ENCODE data around the gene RTN3.

Gene RTN3

DNA sequence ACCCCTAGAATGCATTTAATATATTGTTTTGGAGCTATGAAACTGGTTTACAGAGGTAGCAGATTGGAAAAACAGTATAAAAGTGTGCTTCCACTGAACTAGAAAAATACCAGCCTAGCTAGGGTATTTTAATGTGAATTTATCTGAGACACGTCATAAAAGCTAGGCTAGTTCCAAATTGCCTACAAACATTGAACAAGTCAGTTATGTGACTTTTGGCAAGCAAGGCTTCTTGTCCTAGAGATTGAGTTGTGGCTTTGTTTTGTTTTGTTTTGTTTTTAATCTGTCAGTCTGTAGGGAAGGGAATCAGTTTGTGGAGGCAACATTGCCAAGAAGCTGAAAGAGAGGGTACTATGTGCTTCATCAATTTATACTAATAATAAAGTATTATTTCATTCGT, 24.2 kb downstream of the RTN3 start:
- TF ChIP-seq, protein P1, sequence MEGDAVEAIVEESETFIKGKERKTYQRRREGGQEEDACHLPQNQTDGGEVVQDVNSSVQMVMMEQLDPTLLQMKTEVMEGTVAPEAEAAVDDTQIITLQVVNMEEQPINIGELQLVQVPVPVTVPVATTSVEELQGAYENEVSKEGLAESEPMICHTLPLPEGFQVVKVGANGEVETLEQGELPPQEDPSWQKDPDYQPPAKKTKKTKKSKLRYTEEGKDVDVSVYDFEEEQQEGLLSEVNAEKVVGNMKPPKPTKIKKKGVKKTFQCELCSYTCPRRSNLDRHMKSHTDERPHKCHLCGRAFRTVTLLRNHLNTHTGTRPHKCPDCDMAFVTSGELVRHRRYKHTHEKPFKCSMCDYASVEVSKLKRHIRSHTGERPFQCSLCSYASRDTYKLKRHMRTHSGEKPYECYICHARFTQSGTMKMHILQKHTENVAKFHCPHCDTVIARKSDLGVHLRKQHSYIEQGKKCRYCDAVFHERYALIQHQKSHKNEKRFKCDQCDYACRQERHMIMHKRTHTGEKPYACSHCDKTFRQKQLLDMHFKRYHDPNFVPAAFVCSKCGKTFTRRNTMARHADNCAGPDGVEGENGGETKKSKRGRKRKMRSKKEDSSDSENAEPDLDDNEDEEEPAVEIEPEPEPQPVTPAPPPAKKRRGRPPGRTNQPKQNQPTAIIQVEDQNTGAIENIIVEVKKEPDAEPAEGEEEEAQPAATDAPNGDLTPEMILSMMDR (IDR thresholded peaks at IDR 0.05; ENCODE audit: borderline replicate concordance, insufficient read depth, low read depth, low read length) = no peak

DNA sequence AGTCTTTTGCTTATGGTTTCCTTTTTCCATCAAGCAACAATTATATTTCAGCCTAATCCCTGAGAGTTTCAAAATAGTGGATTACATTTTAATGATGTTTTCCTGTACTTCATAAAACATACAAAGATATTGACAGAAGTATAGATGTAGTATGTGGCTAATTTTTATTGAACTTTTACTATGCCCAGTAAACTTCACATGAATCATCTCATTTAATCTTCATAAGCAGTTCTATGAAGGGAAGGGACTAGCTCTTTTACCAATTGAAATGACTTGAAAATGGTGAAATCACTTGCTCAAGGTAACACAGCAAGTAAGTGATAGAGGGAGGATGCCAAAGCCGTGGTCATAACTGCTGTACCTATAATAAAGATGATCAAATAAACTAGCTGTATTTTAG, 27.5 kb downstream of the RTN3 start:
- H3K4me3 ChIP-seq (ENCODE audit: low read depth, low read length) = no peak overlapping the region
- TF ChIP-seq, protein P1 (IDR thresholded peaks at IDR 0.05; ENCODE audit: borderline replicate concordance, insufficient read depth, low read depth, low read length) = no peak

More for the DNA sequence above, 24.2 kb downstream of the RTN3 start:
- H3K4me3 ChIP-seq (ENCODE audit: low read depth, low read length) = no peak overlapping the region

DNA sequence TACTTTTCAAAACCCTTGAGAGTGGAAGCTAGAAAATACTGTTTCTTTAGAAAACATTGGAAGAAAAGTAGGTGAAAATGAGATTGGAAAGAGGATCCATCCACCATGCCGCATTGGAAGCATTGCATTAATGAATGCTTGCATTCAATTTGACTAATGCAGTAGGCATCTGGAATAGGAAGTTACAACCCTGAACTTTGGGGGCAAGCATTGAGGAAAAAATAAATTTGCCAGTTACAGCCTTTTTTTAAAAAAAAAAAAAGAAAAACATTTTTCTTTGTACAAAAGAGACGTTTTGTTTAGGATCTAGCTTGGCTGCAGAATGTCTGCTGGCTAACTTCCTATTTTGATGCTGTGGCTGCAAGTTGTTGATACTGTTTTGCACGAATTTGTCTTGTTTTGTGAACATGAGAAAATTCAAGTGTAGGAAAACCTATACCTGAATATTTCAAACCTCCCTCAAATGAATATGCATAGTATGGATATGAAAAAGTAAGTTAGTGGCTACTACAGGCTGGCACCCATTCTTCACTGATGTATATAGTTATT, 28.1 kb downstream of the RTN3 start:
- H3K4me3 ChIP-seq (ENCODE audit: low read depth, low read length) = no peak overlapping the region
- TF ChIP-seq, protein P1 (IDR thresholded peaks at IDR 0.05; ENCODE audit: borderline replicate concordance, insufficient read depth, low read depth, low read length) = no peak

DNA sequence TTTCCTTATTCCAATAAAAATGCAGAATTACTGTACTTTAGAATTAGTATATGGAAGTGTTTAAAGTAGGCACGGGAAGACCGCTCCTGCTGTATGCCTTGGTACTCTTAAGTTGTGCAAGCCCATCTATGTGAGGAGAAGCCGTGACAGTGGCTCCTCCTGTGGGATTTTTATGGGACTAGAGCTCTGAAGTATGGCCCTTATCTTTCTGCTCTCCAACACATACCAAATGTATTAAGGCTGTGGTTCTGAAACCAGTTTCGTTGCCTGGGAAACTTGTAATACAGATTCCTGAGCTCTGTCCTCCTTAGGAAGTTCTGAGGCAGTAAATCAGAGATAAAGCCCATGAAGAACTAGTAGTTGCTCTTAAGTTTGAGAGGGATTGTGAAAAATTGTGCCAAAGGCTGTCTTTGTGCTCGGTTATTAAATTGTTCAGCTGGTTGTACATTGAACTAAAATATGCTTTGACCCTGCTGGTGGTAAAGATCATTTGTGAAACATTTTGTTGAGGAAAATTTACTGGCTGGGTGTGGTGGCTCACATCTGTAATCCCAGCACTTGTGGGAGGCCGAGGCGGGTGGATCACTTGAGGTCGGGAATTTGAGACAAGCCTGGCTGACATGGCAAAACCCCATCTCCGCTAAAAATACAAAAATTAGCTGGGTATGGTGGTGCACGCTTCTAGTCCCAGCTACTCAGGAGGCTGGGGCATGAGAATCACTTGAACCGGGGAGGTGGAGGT, 29.3 kb downstream of the RTN3 start:
- TF ChIP-seq, protein P1 (IDR thresholded peaks at IDR 0.05; ENCODE audit: borderline replicate concordance, insufficient read depth, low read depth, low read length) = no peak
- H3K4me3 ChIP-seq (ENCODE audit: low read depth, low read length) = no peak overlapping the region

DNA sequence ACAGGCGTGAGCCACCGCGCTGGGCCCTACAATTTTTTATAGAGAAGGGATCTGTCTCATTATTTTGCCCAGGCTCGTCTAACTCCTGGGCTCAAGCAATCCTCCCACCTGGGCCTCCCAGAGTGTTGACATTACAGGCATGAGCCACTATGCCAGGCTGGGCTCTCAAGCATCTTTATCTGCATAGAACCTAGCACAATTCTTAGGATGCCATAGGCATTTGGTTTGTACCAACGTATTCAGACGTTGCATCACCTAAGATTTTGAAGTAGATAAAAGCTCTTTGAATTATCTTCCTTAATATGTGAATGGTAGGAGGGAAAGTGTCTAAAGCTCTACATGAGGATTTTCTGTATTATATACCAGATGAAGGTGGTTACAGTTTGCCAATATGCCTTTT, 30.5 kb downstream of the RTN3 start:
- no peak overlapping the region for H3K4me3 ChIP-seq (ENCODE audit: low read depth, low read length)
- TF ChIP-seq, protein P1 (IDR thresholded peaks at IDR 0.05; ENCODE audit: borderline replicate concordance, insufficient read depth, low read depth, low read length) = no peak

DNA sequence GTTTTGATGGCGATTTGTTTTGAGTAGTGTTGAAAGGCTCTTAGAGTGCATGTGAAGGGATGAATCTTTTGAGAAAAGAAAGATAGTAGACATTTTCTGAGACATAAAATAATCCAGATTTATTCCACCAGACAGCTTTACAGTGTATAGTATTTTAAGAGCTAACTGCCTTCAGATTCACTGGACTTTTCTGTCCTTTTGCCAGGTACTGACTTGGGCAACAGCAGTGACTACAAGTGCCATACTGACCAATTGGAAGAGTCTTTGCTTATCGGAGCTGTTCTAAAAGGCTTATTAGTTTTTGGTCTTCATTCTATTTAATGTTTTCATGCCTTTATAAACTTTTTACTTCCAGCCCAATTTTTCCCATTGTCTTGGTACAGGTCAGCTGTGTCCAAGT, 32.5 kb downstream of the RTN3 start:
- TF ChIP-seq, protein P1 (IDR thresholded peaks at IDR 0.05; ENCODE audit: borderline replicate concordance, insufficient read depth, low read depth, low read length) = no peak
- no peak overlapping the region for H3K4me3 ChIP-seq (ENCODE audit: low read depth, low read length)

DNA sequence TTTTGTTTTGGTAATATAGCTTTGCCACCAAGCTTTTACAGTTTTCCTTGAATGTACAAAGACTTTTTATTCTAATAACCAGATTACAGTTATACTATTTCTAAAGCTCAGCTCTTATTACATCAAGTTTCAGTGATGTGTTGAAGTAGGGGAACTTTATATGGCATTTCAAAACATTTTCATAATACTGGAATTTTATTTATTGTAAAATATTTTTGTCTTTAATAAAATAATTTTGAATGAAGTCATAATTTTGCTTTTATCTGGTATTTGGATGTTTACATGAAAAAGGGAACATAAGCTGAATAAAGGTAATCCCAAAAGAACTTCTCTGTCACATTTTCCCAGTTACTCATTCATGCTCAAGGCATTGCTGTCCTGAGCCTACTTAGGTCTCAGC, 34.7 kb downstream of the RTN3 start:
- H3K4me3 ChIP-seq (ENCODE audit: low read depth, low read length) = no peak overlapping the region
- TF ChIP-seq, protein P1 (IDR thresholded peaks at IDR 0.05; ENCODE audit: borderline replicate concordance, insufficient read depth, low read depth, low read length) = no peak
